SK-N-MC (cell line): Measurements from ENCODE around the gene SH3BP5L.

Experiments used
- EZH2 ChIP-seq: fragments of 200-600 bp; sonication (generic); IDR thresholded peaks from one replicate; pipeline ENCODE4 v1.6.1; 2017; ENCODE audit warnings: antibody characterized with exemption
- POLR2AphosphoS5 ChIP-seq: IDR thresholded peaks from 2 replicates; pipeline ENCODE4 v1.6.1; 2012; ENCODE audit warnings: mild to moderate bottlenecking, low read depth, low read length, borderline replicate concordance

DNA sequence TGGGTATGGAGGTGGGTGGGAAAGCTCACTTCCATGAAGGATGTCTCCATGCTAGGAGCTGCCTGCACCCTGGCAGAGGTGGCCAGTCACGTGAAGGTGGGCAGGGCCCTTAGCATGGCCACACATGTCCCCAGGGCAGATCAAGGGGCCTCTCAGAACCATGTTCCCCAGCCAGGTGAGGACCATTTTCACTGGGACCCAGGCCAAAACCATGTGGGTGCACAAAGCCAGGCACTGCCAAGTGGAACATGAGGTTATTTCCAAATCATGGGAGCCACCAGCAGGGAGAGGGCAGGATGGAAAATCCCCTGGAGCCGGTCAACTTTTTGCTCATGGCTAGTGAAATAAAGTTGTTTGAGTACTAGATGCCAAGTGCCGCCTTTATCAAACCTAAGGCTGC, 23.4 kb upstream of the SH3BP5L start:
- no peak for TF ChIP-seq EZH2
- TF ChIP-seq POLR2AphosphoS5: no peak
